ENCODE measurements around the gene APMAP.

Gene APMAP

DNA sequence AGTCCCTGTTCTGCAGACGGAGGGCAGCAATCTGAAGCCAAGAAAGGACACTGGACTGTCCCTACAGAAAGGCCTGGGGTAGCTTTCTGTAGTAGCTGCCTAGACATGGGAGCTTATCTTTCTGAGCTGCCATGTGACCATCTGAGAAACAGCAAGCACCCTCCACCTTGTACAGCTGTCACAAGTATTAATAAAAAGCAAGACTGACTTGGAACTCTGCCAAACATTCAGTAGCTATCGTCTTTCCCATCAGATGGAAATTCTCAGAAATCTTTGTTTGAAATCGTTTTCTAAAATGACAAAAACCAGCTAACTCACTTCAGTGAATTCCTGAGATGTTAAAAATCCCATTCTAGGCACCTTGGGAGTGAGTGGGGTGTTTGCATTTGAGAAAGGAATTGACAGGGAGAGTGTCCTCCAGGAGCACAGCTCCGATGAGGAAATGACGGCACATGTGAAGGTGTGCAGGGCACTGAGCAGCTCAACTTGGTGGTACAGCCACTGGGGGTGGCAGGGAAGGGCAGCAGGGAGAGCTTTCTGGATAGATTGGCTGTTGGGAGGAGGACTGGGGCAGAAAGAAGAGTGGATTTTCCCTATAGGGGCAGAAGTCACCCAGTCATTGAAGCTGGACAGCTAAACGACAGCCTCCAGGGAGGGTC lies 40.8 kb upstream of the APMAP start:
- H3K36me3 ChIP-seq (ENCODE audit: insufficient read depth, low read length), result peaks cover 15% of the 10 kb centered on the region
- no peak overlapping the region for H3K4me3 ChIP-seq (ENCODE audit: low read depth in 1 of 2, low read length in 2 of 2)
- no peaks in the 10 kb centered on the region for H3K9me3 ChIP-seq (ENCODE audit: low read length)
- H3K27me3 ChIP-seq (ENCODE audit: control insufficient read depth in 1 of 2, insufficient read depth in 2 of 2, low read length in 2 of 2), result no peaks in the 10 kb centered on the region
- no peak overlapping the region for H3K9ac ChIP-seq (ENCODE audit: low read length)
- peaks cover 52% of the 10 kb centered on the region for H3K4me1 ChIP-seq (ENCODE audit: insufficient read depth, low read length)
- peak overlapping the region; percentile 89 for H3K27ac ChIP-seq (ENCODE audit: low read depth, low read length)

DNA sequence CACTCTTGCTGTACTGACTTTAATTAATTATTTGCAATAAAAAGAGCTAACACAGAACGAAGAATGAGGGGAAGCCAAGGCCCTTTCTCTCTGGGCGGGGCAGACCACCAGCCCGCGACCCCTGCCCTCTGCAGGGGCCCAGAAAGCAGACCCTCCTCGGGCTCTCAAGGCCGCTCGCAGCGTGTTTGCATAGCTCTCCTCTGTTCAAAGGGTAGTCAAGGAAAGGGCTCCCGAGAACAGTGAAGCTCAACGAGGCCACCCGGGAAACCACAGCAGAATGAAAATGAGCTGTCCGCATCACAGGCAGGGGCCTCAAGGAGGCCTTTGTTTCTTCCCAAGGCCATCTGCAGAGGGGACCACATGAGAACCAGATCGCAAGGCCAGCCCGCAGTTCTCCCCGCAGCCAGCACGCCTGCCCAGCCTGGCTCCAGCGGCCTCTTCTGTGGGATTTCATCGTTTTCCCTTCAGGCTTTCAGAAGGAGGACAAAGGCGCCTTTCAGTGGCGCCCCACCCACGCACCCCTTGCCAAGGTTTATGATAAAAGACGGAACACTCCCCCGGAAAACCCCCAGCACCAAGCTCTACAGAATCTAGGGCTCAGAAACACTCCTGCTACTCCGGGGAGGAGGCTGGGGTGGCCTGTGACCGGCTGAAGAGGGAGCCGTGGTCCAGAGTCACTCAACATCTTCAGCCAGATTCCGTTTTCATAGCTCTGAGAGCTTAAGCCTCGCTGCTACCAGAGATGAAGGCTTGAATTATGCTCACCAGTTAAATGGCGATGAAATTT lies 40.1 kb upstream of the APMAP start:
- H3K4me3 ChIP-seq (ENCODE audit: low read depth in 1 of 2, low read length in 2 of 2), result no peak overlapping the region
- H3K9ac ChIP-seq (ENCODE audit: low read length), result no peak overlapping the region
- H3K36me3 ChIP-seq (ENCODE audit: insufficient read depth, low read length), result peaks cover 15% of the 10 kb centered on the region
- H3K27ac ChIP-seq (ENCODE audit: low read depth, low read length), result peak overlapping the region; percentile 89
- H3K9me3 ChIP-seq (ENCODE audit: low read length), result no peaks in the 10 kb centered on the region
- H3K27me3 ChIP-seq (ENCODE audit: control insufficient read depth in 1 of 2, insufficient read depth in 2 of 2, low read length in 2 of 2), result no peaks in the 10 kb centered on the region
- peaks cover 45% of the 10 kb centered on the region for H3K4me1 ChIP-seq (ENCODE audit: insufficient read depth, low read length)

DNA sequence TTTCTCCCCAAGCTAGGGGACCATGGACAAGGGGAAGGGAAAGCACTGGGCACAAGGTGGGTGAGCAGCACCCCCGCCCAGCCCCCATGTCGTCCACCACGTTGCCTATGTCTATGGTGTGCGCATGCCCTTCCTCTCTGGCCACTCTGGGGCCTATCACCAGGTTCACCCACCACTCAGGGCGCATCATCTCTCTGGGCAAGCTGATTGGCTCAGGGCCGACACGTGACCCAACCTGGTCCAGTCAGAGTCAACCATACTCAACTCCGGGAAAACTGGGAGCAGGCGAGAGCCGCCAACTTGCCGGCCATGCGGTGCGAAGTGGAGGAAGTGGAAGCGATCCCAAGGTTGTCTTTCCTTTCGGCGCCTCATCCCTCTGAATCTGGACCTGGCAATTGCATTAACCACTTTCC lies 39.5 kb upstream of the APMAP start:
- Histone ChIP-seq H3K4me1 (ENCODE audit: insufficient read depth, low read length) (peaks cover 39% of the 10 kb centered on the region), H3K27me3 (ENCODE audit: control insufficient read depth in 1 of 2, insufficient read depth in 2 of 2, low read length in 2 of 2) (no peaks in the 10 kb centered on the region), H3K36me3 (ENCODE audit: insufficient read depth, low read length) (peaks cover 15% of the 10 kb centered on the region), H3K27ac (ENCODE audit: low read depth, low read length) (peak overlapping the region; percentile 89), H3K4me3 (ENCODE audit: low read depth in 1 of 2, low read length in 2 of 2) (no peak overlapping the region), H3K9me3 (ENCODE audit: low read length) (no peaks in the 10 kb centered on the region), H3K9ac (ENCODE audit: low read length) (no peak overlapping the region)

DNA sequence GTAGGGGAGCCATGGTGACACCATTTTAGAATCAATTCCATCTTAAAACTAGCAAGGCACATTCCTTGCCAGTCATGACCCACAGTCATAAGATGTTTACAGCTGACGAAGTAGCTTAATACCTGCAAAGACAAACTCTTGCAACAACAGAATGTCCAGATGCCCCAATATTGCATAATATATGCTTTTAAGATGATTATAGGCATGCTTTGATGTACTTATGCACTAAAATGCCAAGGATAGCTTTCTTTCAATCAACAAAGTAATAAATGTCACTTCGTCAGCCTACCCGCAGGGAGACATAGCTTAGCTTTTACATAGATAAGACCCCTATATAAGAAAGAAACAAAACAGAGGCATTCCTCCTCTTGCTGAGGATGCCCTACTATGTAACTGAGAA lies 38.7 kb upstream of the APMAP start:
- peaks cover 32% of the 10 kb centered on the region for H3K4me1 ChIP-seq (ENCODE audit: insufficient read depth, low read length)
- no peak overlapping the region for H3K27ac ChIP-seq (ENCODE audit: low read depth, low read length)
- H3K36me3 ChIP-seq (ENCODE audit: insufficient read depth, low read length), result peaks cover 15% of the 10 kb centered on the region
- H3K4me3 ChIP-seq (ENCODE audit: low read depth in 1 of 2, low read length in 2 of 2), result no peak overlapping the region
- no peak overlapping the region for H3K9ac ChIP-seq (ENCODE audit: low read length)
- H3K27me3 ChIP-seq (ENCODE audit: control insufficient read depth in 1 of 2, insufficient read depth in 2 of 2, low read length in 2 of 2), result no peaks in the 10 kb centered on the region
- no peaks in the 10 kb centered on the region for H3K9me3 ChIP-seq (ENCODE audit: low read length)

DNA sequence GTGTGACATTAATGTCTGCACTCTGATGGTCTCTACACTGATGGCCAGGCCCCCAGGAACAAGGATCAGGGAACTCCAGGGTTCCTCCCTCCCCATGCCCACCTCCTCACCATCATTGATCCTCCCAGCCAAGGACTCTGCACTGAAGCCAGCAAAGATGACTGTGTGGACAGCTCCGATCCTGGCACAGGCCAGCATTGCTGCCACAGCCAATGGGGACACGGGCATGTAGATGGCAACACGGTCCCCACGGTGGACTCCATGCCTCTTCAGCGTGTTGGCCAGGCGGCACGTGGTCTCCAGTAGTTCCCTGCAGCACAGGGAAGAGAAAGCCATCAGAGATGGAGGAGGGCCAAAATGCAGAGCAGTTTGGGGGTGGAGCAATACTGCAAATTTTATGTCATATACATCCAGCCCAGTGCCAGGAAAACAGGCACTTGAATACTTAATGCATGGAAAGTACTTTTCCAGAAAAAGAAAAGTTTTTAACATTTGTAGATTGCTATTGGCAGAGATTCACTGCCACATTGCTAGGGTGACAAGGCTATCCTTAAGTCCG lies 38.2 kb upstream of the APMAP start:
- H3K4me1 ChIP-seq (ENCODE audit: insufficient read depth, low read length), result peaks cover 31% of the 10 kb centered on the region
- no peaks in the 10 kb centered on the region for H3K9me3 ChIP-seq (ENCODE audit: low read length)
- no peak overlapping the region for H3K9ac ChIP-seq (ENCODE audit: low read length)
- no peak overlapping the region for H3K4me3 ChIP-seq (ENCODE audit: low read depth in 1 of 2, low read length in 2 of 2)
- peaks cover 15% of the 10 kb centered on the region for H3K36me3 ChIP-seq (ENCODE audit: insufficient read depth, low read length)
- no peak overlapping the region for H3K27ac ChIP-seq (ENCODE audit: low read depth, low read length)
- no peaks in the 10 kb centered on the region for H3K27me3 ChIP-seq (ENCODE audit: control insufficient read depth in 1 of 2, insufficient read depth in 2 of 2, low read length in 2 of 2)

DNA sequence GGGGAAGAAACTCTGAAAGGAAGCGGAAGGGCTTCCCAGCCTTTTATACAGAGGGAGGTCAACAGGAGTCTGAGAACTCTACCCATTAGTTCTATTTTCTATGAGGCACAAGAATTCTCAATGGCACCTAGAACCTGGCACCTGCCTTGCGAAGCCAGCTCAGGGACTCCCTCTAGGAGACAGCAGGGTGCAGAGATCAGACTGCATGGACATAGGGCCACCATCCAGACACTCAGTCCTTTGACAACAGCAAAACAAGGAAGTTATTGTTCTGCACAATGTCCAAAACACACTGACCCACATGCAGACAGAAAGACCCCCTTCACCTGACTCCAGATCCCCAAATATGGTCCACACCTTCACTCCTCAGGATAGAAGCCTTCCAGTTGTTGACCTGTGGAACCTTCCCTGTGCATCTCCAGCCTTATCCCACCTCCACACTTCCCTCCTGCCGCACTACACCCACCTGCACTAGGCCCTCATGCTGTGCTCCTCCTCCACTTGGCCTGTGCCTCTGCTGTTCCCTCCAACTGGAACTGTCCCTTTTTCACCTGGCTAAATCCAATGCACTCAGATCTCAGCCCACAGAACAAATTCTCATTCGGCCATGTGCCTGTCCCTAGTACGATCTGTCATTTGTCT lies 37.6 kb upstream of the APMAP start:
- no peaks in the 10 kb centered on the region for H3K27me3 ChIP-seq (ENCODE audit: control insufficient read depth in 1 of 2, insufficient read depth in 2 of 2, low read length in 2 of 2)
- H3K4me3 ChIP-seq (ENCODE audit: low read depth in 1 of 2, low read length in 2 of 2), result no peak overlapping the region
- H3K36me3 ChIP-seq (ENCODE audit: insufficient read depth, low read length), result peaks cover 15% of the 10 kb centered on the region
- no peak overlapping the region for H3K9ac ChIP-seq (ENCODE audit: low read length)
- no peak overlapping the region for H3K27ac ChIP-seq (ENCODE audit: low read depth, low read length)
- no peaks in the 10 kb centered on the region for H3K9me3 ChIP-seq (ENCODE audit: low read length)
- H3K4me1 ChIP-seq (ENCODE audit: insufficient read depth, low read length), result peaks cover 29% of the 10 kb centered on the region

DNA sequence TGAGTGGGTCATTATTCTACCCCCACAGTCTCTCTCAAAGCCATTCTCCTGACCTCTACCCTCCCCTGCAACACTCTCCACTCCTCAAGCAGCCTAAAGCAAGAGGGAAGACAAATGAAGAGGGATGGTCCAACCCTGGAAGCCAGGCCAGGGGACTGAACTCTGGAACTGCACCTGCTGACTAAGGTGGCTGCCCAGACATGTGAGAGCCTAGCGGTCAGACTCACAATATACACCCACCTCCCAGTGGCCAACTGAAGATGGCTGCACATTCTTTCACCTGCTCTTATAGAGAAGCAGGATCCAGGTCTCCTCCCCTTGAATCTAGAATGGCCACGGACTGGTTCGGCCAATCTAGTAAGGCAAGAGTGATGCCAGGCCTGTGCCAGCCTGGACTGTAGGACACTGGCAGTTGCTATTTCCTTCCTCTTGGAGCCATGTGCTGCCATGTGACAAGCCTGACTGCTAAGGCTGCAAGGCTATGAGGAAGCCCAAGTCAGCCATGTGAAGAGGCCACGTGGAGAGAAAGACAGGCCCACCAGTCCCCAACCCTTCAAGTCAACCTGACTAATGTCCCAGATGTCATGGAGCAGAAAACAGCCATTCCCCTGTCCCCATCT lies 33.5 kb upstream of the APMAP start:
- H3K36me3 ChIP-seq (ENCODE audit: insufficient read depth, low read length), result peaks cover 20% of the 10 kb centered on the region
- H3K9ac ChIP-seq (ENCODE audit: low read length), result no peak overlapping the region
- H3K27ac ChIP-seq (ENCODE audit: low read depth, low read length), result no peak overlapping the region
- no peaks in the 10 kb centered on the region for H3K9me3 ChIP-seq (ENCODE audit: low read length)
- H3K4me3 ChIP-seq (ENCODE audit: low read depth in 1 of 2, low read length in 2 of 2), result no peak overlapping the region
- H3K27me3 ChIP-seq (ENCODE audit: control insufficient read depth in 1 of 2, insufficient read depth in 2 of 2, low read length in 2 of 2), result no peaks in the 10 kb centered on the region
- H3K4me1 ChIP-seq (ENCODE audit: insufficient read depth, low read length), result peaks cover 4% of the 10 kb centered on the region

DNA sequence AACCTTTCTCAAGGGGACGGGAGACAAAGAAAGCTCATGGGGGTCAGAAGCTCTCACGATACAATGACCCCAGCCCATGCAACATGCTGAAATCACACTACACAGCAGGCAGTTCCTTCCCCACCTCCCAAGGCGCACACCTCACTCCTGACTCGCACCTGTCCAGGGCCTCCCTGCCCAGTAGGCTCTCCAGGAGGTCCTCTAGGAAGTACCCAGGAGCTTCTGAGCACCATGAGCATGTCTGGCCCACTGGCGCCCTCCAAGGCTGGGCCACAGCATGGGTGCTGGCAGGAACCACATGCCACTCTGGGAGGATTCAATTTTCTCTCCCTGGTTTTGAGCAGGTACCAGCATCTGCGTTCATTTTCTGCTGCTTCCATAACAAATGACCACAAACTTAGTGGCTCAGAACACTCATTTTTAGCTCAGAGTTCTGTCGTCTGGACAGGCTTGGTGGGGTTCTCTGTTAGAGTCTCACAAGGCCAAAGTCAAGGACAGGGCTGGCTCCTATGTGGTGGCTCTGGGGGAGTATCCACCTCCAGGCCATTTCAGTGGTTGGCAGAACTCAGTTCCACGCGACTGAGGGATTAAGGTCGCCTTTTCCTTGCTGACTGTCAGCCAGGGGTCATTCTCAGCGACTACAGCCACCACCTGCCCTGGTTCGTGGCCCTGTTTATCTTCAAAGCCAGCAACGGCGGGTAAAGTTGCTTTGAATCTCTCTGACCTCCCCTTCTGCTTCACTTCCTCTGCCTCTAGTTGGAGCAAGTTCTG lies 32.7 kb upstream of the APMAP start:
- no peak overlapping the region for H3K9ac ChIP-seq (ENCODE audit: low read length)
- no peak overlapping the region for H3K4me3 ChIP-seq (ENCODE audit: low read depth in 1 of 2, low read length in 2 of 2)
- no peaks in the 10 kb centered on the region for H3K27me3 ChIP-seq (ENCODE audit: control insufficient read depth in 1 of 2, insufficient read depth in 2 of 2, low read length in 2 of 2)
- H3K36me3 ChIP-seq (ENCODE audit: insufficient read depth, low read length), result peaks cover 22% of the 10 kb centered on the region
- H3K9me3 ChIP-seq (ENCODE audit: low read length), result no peaks in the 10 kb centered on the region
- H3K27ac ChIP-seq (ENCODE audit: low read depth, low read length), result no peak overlapping the region
- peaks cover 4% of the 10 kb centered on the region for H3K4me1 ChIP-seq (ENCODE audit: insufficient read depth, low read length)

DNA sequence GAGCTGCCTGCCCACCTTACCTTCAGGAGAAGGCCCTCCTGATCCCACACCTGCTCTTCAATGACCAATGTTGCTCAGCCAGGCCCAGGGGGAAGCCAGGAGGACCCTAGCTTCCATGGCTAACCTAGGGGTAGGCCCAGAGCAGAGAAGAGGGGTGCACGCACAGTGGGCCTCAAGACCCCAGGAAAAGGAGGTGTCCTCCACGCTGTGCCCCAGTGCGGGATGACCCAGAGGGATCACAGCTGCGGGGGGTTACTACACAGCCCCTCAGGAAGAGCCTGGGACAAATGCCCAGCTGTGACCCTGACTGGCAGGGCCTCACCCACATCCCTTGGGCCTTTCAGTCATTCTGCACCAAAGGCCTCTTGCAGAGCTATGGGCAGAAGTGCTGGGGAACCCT lies 31.6 kb upstream of the APMAP start:
- Histone ChIP-seq H3K36me3 (ENCODE audit: insufficient read depth, low read length) (peaks cover 24% of the 10 kb centered on the region), H3K9me3 (ENCODE audit: low read length) (no peaks in the 10 kb centered on the region), H3K27ac (ENCODE audit: low read depth, low read length) (no peak overlapping the region), H3K9ac (ENCODE audit: low read length) (no peak overlapping the region), H3K27me3 (ENCODE audit: control insufficient read depth in 1 of 2, insufficient read depth in 2 of 2, low read length in 2 of 2) (no peaks in the 10 kb centered on the region), H3K4me1 (ENCODE audit: insufficient read depth, low read length) (peaks cover 4% of the 10 kb centered on the region), H3K4me3 (ENCODE audit: low read depth in 1 of 2, low read length in 2 of 2) (no peak overlapping the region)

DNA sequence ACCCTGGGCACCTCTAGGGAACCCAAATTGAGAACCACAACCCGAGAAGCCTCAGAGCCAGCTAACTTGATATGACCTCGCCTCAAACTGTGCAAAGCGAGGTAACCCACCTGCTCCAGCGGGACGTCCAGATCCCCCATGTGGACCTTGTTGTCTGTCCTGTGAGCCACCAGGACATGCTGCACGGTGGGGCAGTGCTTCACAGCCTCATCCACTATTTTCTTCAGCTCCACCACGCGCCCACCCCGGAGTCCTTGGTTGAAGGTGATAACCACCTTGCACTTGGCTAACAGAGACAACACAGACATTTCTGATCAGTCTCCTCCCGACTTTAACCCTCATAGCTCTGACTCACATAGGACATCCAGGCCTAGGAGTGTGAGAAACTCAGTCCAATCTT lies 30.8 kb upstream of the APMAP start:
- Histone ChIP-seq H3K27ac (ENCODE audit: low read depth, low read length) (no peak overlapping the region), H3K9me3 (ENCODE audit: low read length) (no peaks in the 10 kb centered on the region), H3K27me3 (ENCODE audit: control insufficient read depth in 1 of 2, insufficient read depth in 2 of 2, low read length in 2 of 2) (no peaks in the 10 kb centered on the region), H3K4me3 (ENCODE audit: low read depth in 1 of 2, low read length in 2 of 2) (no peak overlapping the region), H3K9ac (ENCODE audit: low read length) (no peak overlapping the region), H3K4me1 (ENCODE audit: insufficient read depth, low read length) (peaks cover 4% of the 10 kb centered on the region), H3K36me3 (ENCODE audit: insufficient read depth, low read length) (peaks cover 29% of the 10 kb centered on the region)

Measured in muscle layer of colon (tissue), 2 donors.